ENCODE results near the gene HBM.

DNA sequence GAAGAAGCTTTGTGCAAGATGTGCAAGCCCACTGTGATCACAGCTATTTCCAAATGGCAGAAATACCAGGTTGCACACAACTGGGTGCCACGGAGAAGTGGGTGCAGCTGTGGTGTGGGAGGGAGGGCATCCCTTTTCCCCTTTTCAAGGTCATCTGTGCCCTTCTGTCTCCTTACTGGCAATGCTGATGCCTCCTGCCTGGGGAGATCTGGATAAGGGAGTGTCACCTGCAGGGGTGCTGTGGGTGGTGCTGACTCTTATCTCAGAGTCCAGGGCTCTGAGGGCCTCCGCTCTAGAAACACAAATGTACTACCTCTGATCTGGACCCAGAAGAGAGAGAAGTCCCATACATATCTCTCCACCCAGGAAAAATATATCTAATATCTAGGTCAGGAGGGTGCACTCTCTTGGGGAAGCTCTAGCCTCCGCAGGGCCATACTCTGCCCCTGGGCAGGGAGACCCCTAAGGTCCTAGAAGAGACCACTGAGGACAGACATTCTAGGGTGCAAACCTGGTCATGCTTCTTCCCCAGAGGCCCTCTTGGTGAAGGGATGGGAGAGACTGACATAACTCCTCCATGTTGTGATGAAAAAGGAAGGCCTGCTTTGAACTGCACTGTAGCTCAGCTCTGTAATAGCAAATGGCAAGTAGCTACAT lies 45.8 kb upstream of the HBM start:
- TF ChIP-seq EZH2 (IDR thresholded peaks at IDR 0.05; ENCODE audit: borderline replicate concordance, low read depth, low read length, poor library complexity, severe bottlenecking): no peak
- TF ChIP-seq, protein P1, sequence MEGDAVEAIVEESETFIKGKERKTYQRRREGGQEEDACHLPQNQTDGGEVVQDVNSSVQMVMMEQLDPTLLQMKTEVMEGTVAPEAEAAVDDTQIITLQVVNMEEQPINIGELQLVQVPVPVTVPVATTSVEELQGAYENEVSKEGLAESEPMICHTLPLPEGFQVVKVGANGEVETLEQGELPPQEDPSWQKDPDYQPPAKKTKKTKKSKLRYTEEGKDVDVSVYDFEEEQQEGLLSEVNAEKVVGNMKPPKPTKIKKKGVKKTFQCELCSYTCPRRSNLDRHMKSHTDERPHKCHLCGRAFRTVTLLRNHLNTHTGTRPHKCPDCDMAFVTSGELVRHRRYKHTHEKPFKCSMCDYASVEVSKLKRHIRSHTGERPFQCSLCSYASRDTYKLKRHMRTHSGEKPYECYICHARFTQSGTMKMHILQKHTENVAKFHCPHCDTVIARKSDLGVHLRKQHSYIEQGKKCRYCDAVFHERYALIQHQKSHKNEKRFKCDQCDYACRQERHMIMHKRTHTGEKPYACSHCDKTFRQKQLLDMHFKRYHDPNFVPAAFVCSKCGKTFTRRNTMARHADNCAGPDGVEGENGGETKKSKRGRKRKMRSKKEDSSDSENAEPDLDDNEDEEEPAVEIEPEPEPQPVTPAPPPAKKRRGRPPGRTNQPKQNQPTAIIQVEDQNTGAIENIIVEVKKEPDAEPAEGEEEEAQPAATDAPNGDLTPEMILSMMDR (conservative IDR thresholded peaks at IDR 0.05; ENCODE audit: low read depth, low read length): no peak

Measured in A673 (cell line).